Globus pallidus (tissue), 1 donor: ENCODE results near the gene UVRAG.

Source experiments
- DNase-seq: peaks from one replicate; pipeline ENCODE4 v3.0.0-alpha.2; 2015; ENCODE audit warnings: low spot score

The UVRAG gene

DNA sequence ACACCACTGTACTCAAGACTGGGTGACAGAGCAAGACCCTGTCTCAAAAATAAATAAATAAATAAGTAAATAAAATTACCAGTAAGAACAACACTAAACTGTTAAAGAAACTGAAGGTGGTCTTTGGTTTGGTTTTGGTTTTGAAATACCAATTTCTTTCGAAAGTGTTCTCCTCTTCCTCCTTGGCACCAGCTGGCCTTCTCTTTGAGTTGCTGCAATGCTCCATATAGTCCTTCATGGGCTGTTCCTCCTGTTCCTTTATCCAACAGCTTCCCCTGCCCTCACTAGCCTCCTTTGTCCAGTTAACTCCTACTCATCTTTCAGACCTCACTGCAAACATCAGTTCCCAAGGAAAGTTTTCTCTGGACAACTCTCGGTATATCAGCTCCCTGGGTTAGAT lies 5.0 kb upstream of the UVRAG start:
- no peak for DNase-seq

DNA sequence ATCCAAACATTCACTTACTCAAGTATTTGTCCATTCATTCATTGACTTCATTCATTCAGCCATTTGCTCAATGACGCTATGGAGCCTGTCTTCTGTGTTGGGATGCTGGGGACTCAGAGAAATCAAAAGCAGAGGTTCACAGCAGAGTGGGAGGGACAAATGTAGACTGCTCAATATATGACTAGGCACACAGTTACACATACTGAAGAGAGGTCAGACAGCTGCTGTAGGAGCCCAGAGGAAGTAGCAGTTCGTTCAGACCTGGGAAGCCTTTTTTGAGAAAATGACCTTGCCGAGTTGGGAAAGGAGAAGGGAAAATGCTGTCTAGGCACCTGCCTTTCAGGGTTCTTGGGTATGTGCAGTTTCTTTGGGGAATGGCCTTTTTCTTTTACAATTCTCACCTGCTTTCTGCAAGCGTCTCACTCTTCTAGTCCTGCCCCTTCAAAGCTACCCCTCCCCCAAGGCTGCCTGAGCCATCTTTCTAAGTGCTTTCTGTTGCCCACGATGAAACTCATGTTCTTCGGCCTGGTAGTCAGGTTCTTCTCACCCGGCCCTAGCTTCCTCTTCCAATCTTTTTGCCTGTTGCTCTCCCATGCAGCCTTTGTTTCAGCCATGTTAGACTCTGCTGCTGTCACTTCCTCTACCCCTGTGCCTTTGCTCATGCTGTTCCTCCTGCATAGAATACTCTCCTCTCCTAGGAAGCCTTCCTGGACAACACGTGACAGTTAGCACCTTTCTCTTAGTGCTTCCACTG lies 4.2 kb upstream of the UVRAG start:
- no peak for DNase-seq

DNA sequence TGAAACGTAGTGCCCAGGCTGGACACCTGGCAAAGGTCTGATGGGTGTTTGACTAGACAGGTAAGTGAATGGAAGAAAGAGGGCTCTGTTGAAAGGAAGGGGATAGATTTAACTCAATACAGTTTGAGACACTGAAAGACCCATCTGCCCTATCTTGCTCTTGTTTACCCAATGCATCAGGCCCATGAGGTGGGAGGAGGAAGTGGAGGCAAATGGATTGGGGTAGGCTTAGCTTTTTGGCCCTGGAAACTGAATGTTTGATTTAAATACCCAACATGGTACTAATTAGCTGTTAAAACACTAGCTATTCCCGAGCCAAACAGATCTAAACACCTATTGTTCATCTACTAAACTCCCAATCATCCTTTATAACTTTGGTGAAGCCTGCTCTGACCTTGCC lies 3.5 kb upstream of the UVRAG start:
- no peak for DNase-seq

DNA sequence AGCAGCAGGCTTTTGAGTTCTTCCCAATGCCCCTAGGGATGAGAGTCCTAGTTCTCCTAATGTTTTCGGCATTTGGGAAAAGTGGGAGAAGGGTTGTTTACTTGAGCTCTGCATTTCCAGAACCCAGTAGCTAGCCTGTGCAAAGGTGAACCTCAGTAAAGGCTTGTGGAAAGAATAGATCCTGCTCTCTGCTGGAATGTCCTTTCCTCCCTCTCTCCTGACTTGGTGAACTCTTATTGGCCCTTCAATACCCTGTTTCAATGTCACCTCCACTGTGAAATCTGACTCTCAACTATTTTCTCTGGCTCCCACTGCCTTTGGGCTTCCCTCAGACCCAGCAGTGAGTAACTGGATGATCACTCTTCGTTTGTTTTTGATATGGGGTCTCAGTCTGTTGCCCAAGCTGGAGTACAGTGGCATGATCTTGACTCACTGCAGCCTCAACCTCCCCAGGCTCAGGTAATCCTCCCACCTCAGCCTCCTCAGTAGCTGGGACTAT lies 2.4 kb upstream of the UVRAG start:
- no peak for DNase-seq

DNA sequence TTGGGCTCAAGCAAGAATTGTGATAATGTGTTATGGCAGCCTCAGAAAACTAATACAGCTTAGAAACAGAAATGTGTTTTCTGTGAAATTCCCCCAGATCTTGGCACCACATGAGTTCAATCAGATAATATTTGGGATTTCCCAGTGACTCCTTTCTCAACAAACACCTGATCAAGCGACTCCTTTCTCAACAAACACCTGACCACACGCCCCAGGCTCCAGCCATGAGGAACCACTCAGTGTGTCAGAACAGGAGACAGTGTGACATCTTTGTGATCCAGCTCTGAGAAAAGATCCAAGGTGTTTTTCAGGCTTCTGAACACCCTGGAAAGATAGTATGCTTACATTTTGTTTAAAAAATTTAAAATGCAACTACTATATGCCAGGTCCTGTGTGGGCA lies 1.9 kb upstream of the UVRAG start:
- DNase-seq, result no peak

DNA sequence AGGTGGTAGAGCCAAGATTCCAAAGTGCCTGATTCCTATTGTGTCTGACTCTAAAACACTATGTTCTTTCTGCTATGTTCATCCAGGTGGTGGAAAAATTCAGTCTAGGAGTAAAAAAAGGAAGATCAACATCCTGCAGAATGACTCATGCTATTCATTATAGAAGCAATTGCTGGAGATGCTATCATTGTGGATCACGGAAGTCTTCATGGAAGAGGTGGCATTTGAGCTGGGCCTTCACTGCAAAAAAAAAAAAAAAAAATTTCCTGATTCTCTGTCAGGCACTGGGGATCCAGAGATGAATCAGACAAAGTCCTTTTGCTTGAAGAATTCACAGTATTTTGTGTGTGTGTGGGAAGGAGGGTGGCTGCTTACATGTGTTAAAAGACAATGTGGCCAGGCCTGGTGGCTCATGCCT lies 1.4 kb upstream of the UVRAG start:
- no peak for DNase-seq

DNA sequence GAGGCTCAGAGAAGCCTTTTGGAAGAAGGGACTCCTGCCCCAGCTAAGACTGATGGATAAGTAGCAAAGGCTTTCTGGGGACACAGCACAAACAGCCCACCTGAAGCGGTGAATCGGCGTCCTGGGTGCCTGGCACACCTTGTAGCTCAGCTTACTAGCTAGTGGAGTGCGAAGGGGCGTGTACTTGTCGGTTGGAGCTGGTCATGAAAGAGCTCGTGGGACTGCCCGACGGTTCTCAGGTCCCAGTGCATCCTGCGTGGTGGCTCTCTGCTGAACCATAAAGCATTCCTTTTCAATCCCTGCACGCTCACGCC lies 690 bp upstream of the UVRAG start:
- DNase-seq, result no peak

DNA sequence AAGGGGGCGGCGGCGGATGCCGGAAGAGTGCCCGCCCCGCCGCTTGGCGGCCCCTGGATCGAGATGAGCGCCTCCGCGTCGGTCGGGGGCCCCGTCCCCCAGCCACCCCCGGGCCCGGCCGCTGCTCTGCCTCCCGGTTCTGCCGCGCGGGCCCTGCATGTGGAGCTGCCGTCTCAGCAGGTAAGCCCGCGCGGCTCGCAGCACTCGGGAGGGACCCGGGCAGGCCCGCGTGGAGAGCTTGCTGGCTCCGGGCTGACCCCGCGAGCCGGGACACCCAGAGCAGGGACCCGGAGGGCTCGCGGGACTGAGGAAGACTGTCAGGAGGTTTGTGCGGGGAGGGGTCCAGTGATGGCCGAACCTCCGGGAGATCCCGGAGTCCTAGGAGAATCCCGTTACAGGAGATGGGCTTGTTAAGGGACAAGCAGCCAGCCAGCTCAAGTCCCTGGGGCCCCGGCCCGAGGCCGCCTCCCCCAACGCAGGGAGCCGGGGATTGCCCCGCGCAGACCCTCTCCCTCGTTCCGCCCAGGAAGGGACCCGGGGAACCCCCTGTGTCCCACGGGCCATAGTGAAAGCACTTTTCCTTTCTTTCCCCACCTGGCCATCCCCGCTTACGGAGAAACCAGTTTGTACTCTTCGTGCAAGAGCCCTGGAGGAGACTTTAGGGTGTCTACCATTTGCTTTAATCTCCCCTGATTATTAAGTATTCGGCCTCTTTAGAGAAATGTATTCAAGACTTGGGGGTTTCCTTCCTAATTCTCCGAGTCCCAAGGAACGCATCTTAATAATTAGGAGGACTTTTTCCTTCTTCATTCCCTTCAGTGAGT lies 547 bp downstream of the UVRAG start:
- no peak for DNase-seq

DNA sequence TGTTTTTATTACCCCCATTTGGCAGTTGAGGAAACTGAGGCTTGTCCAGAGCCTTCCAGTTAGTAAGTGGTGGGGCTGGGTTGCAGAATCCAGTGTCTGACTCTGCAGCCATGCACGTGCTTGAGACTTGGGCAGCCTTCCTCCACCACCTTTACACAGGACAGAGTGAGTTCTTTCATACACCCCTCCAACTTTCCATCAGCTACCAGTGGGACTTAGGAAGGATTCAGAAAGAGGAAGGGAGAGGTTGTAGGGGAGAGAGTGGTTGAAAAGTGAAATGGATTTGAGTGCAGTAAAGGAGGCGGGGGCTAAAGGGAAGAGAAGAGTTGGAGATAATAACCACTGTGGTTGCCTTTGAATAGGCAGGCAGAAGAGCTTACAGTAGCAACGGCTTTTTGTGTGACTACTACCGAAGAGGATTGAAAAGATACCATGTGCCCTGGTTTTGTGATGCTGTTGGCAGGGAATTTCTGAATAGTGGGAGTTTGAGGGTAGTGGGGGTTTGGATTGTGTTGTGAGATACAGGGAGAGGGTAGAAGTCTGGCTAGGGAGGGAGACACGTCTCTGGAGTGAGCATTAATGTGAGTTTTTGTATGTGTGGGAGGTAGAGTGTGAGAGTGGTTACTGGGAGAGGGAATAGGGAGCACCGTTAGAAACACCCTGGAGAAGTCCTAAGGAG lies 1.7 kb downstream of the UVRAG start:
- DNase-seq, result no peak

DNA sequence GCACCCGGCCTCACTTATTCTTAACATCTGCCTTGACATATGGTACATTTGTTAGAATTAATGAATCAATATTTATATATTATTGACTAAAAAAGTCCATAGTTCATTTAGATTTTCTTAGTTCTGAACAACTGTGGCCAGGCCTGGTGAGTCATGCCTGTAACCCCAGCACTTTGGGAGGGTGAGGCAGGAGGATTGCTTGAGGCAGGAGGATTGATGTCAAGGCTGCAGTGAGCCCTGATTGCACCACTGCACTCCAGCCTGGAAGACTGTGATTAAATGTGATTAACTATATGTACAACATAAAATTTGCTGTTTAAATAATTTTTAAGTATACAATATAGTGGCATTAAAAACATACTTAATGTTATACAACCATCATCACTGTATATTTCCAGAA lies 5.6 kb downstream of the UVRAG start:
- DNase-seq, result no peak

DNA sequence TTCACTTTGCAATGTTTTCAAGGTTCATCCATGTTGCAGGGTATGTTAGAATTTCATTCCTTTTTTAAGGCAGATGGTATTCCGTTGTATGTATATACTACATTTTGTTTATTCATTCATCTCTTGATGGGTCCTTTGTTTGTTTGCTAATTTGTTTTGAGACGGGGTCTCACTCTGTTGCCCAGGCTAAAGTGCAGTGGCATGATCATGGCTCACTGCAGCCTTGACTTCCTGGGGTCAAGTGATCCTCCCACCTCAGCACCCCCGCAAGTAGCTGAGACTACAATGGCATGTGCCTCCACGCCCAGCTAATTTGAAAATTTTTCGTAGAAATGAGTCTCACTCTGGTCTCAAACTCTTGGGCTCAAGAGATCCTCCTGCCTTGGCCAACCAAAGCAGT lies 6.2 kb downstream of the UVRAG start:
- no peak for DNase-seq

DNA sequence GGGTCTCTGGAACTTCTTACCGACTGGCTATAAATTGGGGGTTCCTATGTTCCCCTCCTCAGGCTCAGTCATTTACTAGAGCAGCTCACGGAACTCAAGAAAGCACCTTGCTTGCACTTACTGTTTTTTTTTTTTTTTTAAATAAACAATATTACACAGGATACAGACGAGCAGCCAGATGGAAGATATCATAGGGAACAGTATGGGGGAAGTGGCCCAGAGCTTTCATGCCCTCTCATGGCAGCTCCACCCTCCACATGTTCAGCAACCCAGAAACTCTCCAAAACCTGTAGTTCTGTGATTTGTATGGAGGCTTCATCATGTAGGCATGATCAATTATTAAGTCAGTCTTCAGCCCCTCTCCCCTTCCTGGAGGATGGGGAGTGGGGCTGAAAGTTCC lies 7.5 kb downstream of the UVRAG start:
- DNase-seq, result no peak

DNA sequence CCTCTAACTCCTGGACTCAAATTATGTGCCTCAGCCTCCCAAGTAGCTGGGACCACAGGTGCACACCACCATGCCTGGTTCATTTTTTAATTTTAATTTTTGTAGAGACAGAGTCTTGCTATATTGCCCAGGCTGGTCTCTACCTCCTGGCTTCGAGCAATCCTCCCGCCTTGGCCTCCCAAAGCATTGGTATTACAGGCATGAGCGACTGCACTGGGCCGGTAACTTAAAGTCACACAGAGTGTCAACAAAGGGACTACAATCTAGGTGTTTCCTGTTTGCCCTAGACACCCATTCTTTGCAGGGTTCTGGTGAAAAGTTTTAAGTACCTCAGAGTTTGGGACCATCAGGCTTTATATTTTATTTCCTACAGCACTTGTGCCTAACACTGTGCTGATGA lies 8.4 kb downstream of the UVRAG start:
- no peak for DNase-seq

DNA sequence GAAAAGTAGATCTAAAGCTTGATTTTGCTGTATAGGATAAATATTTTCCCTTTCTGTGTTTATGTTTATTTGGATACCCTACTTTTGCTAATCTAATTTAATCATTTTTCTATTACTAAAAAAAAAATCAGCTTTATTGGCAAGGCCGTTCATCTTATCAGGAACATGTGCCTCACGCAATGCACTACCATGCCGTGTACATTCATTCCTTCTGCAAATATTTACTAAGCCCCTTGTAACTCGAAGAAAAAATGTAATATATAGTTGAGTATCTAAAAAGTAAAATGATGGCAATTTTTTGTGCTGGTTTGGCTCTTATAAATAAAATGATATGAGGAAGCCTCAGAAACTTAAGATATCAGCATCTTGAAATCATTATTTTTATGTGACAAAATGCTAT lies 8.9 kb downstream of the UVRAG start:
- DNase-seq, result no peak

DNA sequence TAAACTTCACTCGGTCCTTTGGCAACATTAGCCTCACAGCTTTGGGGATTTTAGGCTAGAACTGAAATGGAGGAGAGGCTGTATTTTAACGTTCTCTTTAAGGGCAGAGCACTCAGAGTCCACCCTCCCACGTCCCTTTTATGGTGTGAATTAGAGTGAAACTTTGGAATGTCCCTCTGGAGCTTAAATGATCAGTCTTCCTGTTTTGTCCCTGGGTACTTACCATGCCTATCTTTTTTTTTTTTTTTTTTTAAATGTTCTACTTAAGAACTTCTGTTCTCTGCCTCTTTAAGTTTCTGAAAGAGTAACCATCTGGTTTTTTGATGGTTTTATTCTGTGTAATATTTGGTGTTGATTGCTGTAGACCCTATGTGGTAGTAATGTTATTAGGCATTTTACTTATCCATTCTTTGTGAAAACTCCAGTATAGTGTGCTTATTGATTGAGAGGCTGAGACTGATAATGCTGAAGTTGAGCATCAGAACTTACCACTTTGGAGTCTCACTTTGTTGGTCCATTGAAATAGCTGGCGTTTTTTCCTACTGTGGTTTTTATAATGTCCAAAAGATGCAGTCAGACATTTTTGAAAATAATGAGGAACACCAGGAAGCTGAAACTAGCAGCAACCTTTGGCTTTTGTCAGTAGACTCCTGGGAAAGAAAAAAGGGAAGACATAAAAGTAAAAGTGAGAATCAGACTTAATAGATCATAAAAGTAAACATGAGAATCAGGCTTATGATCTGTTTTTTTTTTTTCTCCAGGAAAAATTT lies 11.6 kb downstream of the UVRAG start:
- DNase-seq, result no peak

DNA sequence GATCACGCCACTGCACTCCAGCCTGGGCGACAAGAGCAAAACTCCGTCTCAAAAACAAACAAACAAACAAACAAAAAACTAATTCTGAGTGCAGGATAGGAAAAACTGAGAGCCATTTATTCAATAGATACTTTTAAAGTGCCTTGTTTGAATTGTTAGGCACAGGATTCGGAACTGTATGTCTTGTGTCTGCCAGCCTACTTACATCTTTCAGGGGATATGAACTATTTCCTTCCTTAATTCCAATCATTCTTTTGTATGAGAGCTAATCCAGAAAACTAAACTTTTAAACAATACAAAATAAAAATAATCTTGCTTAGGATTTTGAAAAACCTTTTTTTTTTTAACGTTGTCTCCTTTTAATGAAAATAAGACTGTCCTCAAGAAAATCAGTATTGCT lies 12.6 kb downstream of the UVRAG start:
- no peak for DNase-seq

DNA sequence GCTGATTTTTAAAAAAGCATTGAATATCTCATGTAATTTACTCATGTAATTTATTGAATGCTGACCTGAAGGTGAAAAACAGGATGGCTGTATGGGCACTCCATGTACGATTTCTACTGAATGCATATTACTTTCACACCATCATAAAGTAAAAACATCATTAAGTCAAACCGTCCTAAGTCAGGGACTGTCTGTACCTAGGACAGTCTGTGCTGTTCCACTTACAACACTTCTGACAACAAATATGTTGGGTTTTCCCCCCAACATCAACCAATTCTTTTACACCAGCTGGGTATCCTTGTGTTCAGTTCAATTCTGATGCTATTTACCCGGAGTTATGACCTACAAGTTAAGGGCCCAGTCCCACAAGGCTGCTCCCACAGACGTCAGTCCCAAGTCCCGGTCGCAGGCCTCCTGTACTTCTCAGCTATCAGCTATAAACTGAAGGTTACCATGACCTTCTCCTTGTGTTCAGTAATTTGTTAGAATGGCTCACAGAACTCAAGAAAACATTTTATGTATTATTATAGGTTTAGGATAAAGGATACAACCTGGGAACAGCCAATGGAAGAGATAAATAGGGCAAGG lies 17.0 kb downstream of the UVRAG start:
- no peak for DNase-seq

DNA sequence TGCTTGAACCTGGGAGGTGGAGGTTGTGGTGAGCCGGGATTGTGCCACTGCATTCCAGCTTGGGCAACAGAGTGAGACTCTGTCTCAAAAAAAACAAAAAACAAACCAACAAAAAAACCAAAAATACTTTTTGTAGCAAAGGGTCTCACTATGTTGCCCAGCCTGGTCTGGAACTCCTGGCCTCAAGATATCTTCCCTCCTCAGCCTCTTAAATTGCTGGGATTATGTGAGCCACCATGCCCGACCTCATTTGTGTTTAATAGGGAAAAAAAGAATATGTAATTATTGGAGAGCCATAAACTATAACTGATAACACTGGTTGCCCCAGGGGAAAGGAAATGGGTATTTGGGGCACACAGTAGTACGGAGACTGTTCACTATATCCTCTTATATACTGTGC lies 19.7 kb downstream of the UVRAG start:
- DNase-seq, result no peak

DNA sequence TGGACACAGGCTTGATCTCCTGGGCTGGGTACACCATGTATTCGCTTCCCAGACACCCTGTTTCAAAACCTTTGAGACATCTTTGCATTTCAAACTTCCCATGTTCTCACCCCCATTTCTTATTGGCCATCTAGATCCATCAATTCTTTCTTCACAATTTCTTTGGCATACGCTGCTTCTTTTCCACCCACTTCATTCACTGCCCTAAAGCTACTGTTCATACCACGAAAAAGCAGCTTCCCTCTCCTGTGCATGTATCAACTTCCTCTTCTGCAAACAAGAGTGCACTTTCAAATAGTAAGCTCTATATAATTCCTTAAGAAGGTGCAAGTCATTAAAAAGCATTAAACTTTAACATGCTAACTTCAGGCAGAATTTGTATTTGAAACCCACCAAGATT lies 21.4 kb downstream of the UVRAG start:
- no peak for DNase-seq

DNA sequence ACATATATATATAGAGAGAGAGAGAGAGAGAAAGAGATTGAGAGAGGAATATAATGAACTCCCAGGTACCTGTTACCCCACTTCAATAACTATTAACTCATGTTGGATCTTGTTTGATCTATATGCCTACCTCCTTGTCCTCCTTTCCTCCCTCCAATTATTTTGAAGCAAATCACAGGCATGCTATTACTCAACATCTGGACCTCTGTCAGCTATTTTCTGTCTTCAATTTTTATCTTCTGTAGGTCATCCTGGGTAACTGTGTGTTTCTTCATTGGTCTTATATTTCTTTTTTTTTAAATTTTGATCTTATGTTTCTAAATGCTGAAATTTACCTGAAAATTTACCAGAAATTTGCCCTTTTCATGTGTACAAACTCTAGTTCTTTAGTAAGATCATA lies 24.8 kb downstream of the UVRAG start:
- DNase-seq, result no peak

DNA sequence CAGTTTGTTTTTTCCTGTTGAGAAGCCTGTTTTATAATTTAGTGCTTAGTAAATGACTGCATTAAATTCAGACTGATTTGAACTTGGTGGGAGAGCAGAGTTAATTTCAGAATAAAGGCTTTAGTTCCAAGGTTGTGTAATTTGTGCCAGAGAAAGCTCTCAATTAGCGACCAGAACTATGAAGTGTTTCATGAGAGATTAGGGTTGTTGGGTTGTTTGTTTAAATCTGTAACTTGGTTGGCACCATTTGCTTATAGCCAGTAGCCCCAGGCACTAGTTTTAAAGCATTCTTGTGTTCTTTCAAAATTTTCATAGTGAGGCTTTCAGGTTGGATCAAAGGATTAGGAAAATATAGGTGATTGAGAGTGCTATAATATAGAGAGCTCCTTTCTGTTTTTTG lies 25.5 kb downstream of the UVRAG start:
- no peak for DNase-seq

DNA sequence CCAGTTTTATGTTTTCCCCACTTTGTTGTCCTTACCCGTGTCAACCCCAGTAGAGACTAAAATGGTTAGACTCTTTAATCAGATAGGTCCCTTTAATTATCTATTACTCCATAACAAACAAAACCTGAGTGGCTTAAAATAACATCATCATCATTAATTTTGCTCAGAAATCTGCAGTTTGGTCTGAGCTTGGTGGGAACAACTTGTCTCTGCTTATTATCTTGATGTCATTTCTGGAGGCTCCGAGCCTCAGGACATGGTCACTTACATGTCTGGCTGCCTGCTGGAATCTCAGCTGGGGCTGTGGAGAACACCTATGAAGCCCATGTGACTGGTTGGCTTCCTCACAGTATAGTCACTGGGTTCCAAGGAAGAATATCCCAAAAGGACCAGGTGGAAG lies 26.7 kb downstream of the UVRAG start:
- no peak for DNase-seq
